ENCODE data around the gene SLC9A9.

The SLC9A9 gene

GRCh38 chr3:143430568-143430967 lies 417.7 kb downstream of the SLC9A9 start:
- Mint-ChIP-seq H3K4me1 (ENCODE audit: low read depth) (peaks cover 35% of the 10 kb centered on the region), H3K27ac (no peak overlapping the region), H3K4me3 (no peak overlapping the region), H3K36me3 (ENCODE audit: low read depth) (no peaks in the 10 kb centered on the region), H3K27me3 (no peaks in the 10 kb centered on the region), H3K9me3 (no peaks in the 10 kb centered on the region)
- intact Hi-C loops (cut with micrococcal nuclease): loop anchor here (10.0 kb wide), 1 partner anchor 244 kb away; no protein-coding TSS in a partner anchor

GRCh38 chr3:143429628-143430514 lies 418.4 kb downstream of the SLC9A9 start:
- Mint-ChIP-seq H3K27me3 (no peaks in the 10 kb centered on the region), H3K4me3 (no peak overlapping the region), H3K4me1 (ENCODE audit: low read depth) (peaks cover 35% of the 10 kb centered on the region), H3K36me3 (ENCODE audit: low read depth) (no peaks in the 10 kb centered on the region), H3K9me3 (no peaks in the 10 kb centered on the region), H3K27ac (no peak overlapping the region)
- intact Hi-C loops (cut with micrococcal nuclease): loop anchor here (10.0 kb wide), 2 partner anchors 245 to 305 kb away; no protein-coding TSS in a partner anchor

- H3K36me3 Mint-ChIP-seq (ENCODE audit: low read depth): no peaks in the 10 kb centered on the region
- H3K4me3 Mint-ChIP-seq: no peak overlapping the region
- peaks cover 47% of the 10 kb centered on the region for H3K4me1 Mint-ChIP-seq (ENCODE audit: low read depth)
- no peaks in the 10 kb centered on the region for H3K9me3 Mint-ChIP-seq
- intact Hi-C loops (cut with micrococcal nuclease): loop anchor here (10.0 kb wide), 1 partner anchor 303 kb away; no protein-coding TSS in a partner anchor
- H3K27ac Mint-ChIP-seq: no peak overlapping the region
- H3K27me3 Mint-ChIP-seq: no peaks in the 10 kb centered on the region
These were observed 420.0 kb downstream of the SLC9A9 start for GRCh38 chr3:143428294-143428693.

- intact Hi-C loops (cut with micrococcal nuclease): loop anchor here (10.0 kb wide), 1 partner anchor 303 kb away; no protein-coding TSS in a partner anchor
- Mint-ChIP-seq H3K27ac (peak overlapping the region; percentile 28), H3K4me3 (no peak overlapping the region), H3K9me3 (no peaks in the 10 kb centered on the region), H3K36me3 (ENCODE audit: low read depth) (no peaks in the 10 kb centered on the region), H3K4me1 (ENCODE audit: low read depth) (peaks cover 47% of the 10 kb centered on the region), H3K27me3 (no peaks in the 10 kb centered on the region)
These were observed 420.6 kb downstream of the SLC9A9 start for GRCh38 chr3:143427631-143428030.

- H3K27me3 Mint-ChIP-seq: no peaks in the 10 kb centered on the region
- H3K36me3 Mint-ChIP-seq (ENCODE audit: low read depth): no peaks in the 10 kb centered on the region
- intact Hi-C loops (cut with micrococcal nuclease): loop anchor here (10.0 kb wide), 1 partner anchor 300 kb away; no protein-coding TSS in a partner anchor
- H3K27ac Mint-ChIP-seq: no peak overlapping the region
- peaks cover 28% of the 10 kb centered on the region for H3K4me1 Mint-ChIP-seq (ENCODE audit: low read depth)
- H3K4me3 Mint-ChIP-seq: no peak overlapping the region
- H3K9me3 Mint-ChIP-seq: no peaks in the 10 kb centered on the region
These were observed 423.4 kb downstream of the SLC9A9 start for GRCh38 chr3:143424874-143425273.

- H3K36me3 Mint-ChIP-seq (ENCODE audit: low read depth): no peaks in the 10 kb centered on the region
- intact Hi-C loops (cut with micrococcal nuclease): loop anchor here (10.0 kb wide), 1 partner anchor 297 kb away; no protein-coding TSS in a partner anchor
- H3K27me3 Mint-ChIP-seq: no peaks in the 10 kb centered on the region
- peaks cover 12% of the 10 kb centered on the region for H3K4me1 Mint-ChIP-seq (ENCODE audit: low read depth)
- H3K27ac Mint-ChIP-seq: no peak overlapping the region
- no peak overlapping the region for H3K4me3 Mint-ChIP-seq
- no peaks in the 10 kb centered on the region for H3K9me3 Mint-ChIP-seq
These were observed 426.7 kb downstream of the SLC9A9 start for GRCh38 chr3:143421556-143421955.

- Mint-ChIP-seq H3K4me1 (ENCODE audit: low read depth) (peaks cover 11% of the 10 kb centered on the region), H3K27me3 (no peaks in the 10 kb centered on the region), H3K4me3 (no peak overlapping the region), H3K9me3 (no peaks in the 10 kb centered on the region), H3K27ac (no peak overlapping the region), H3K36me3 (ENCODE audit: low read depth) (no peaks in the 10 kb centered on the region)
- intact Hi-C loops (cut with micrococcal nuclease): loop anchor here (10.0 kb wide), 1 partner anchor 295 kb away; no protein-coding TSS in a partner anchor
These were observed 428.7 kb downstream of the SLC9A9 start for GRCh38 chr3:143419611-143420010.

- Mint-ChIP-seq H3K4me3 (no peak overlapping the region), H3K27ac (no peak overlapping the region), H3K27me3 (no peaks in the 10 kb centered on the region), H3K9me3 (no peaks in the 10 kb centered on the region), H3K36me3 (ENCODE audit: low read depth) (no peaks in the 10 kb centered on the region), H3K4me1 (ENCODE audit: low read depth) (no peaks in the 10 kb centered on the region)
- intact Hi-C loops (cut with micrococcal nuclease): no loop called here
These were observed 429.9 kb downstream of the SLC9A9 start for GRCh38 chr3:143418391-143418790.

- H3K27ac Mint-ChIP-seq: no peak overlapping the region
- no peaks in the 10 kb centered on the region for H3K9me3 Mint-ChIP-seq
- no peaks in the 10 kb centered on the region for H3K27me3 Mint-ChIP-seq
- no peak overlapping the region for H3K4me3 Mint-ChIP-seq
- peaks cover 13% of the 10 kb centered on the region for H3K4me1 Mint-ChIP-seq (ENCODE audit: low read depth)
- intact Hi-C loops (cut with micrococcal nuclease): no loop called here
- no peaks in the 10 kb centered on the region for H3K36me3 Mint-ChIP-seq (ENCODE audit: low read depth)
These were observed 432.0 kb downstream of the SLC9A9 start for GRCh38 chr3:143416229-143416628.

- no peaks in the 10 kb centered on the region for H3K36me3 Mint-ChIP-seq (ENCODE audit: low read depth)
These were observed 433.6 kb downstream of the SLC9A9 start for GRCh38 chr3:143414571-143415253.

GRCh38 chr3:143413372-143413771 lies 434.9 kb downstream of the SLC9A9 start:
- Mint-ChIP-seq H3K4me3 (no peak overlapping the region), H3K4me1 (ENCODE audit: low read depth) (peaks cover 22% of the 10 kb centered on the region), H3K9me3 (no peaks in the 10 kb centered on the region), H3K27me3 (no peaks in the 10 kb centered on the region), H3K36me3 (ENCODE audit: low read depth) (no peaks in the 10 kb centered on the region), H3K27ac (no peak overlapping the region)
- intact Hi-C loops (cut with micrococcal nuclease): no loop called here

More at GRCh38 chr3:143414571-143415253, 433.6 kb downstream of the SLC9A9 start:
- no peaks in the 10 kb centered on the region for H3K9me3 Mint-ChIP-seq
- intact Hi-C loops (cut with micrococcal nuclease): no loop called here
- no peaks in the 10 kb centered on the region for H3K27me3 Mint-ChIP-seq
- no peak overlapping the region for H3K4me3 Mint-ChIP-seq
- peaks cover 22% of the 10 kb centered on the region for H3K4me1 Mint-ChIP-seq (ENCODE audit: low read depth)
- H3K27ac Mint-ChIP-seq: no peak overlapping the region

- no peaks in the 10 kb centered on the region for H3K27me3 Mint-ChIP-seq
- no peaks in the 10 kb centered on the region for H3K36me3 Mint-ChIP-seq (ENCODE audit: low read depth)
- H3K27ac Mint-ChIP-seq: no peak overlapping the region
- no peaks in the 10 kb centered on the region for H3K9me3 Mint-ChIP-seq
- H3K4me3 Mint-ChIP-seq: no peak overlapping the region
- H3K4me1 Mint-ChIP-seq (ENCODE audit: low read depth): peaks cover 22% of the 10 kb centered on the region
- intact Hi-C loops (cut with micrococcal nuclease): no loop called here
These were observed 436.2 kb downstream of the SLC9A9 start for GRCh38 chr3:143412084-143412483.

- no peaks in the 10 kb centered on the region for H3K9me3 Mint-ChIP-seq
- intact Hi-C loops (cut with micrococcal nuclease): no loop called here
- peaks cover 22% of the 10 kb centered on the region for H3K4me1 Mint-ChIP-seq (ENCODE audit: low read depth)
- H3K27ac Mint-ChIP-seq: no peak overlapping the region
- H3K36me3 Mint-ChIP-seq (ENCODE audit: low read depth): no peaks in the 10 kb centered on the region
- H3K27me3 Mint-ChIP-seq: no peaks in the 10 kb centered on the region
- H3K4me3 Mint-ChIP-seq: no peak overlapping the region
These were observed 438.0 kb downstream of the SLC9A9 start for GRCh38 chr3:143410259-143410658.

- no peaks in the 10 kb centered on the region for H3K36me3 Mint-ChIP-seq (ENCODE audit: low read depth)
- no peak overlapping the region for H3K27ac Mint-ChIP-seq
- intact Hi-C loops (cut with micrococcal nuclease): no loop called here
- H3K4me1 Mint-ChIP-seq (ENCODE audit: low read depth): peaks cover 22% of the 10 kb centered on the region
- H3K27me3 Mint-ChIP-seq: no peaks in the 10 kb centered on the region
- H3K9me3 Mint-ChIP-seq: no peaks in the 10 kb centered on the region
- no peak overlapping the region for H3K4me3 Mint-ChIP-seq
These were observed 439.5 kb downstream of the SLC9A9 start for GRCh38 chr3:143408771-143409170.
